Measurements from ENCODE around the gene OR2F1. TPM values are rescaled to one million over a fixed set of nuclear protein-coding genes. Genes with fewer than 3 reads are reported as not detected.
"Not testable (repeated sequence)": the region's sequence is repeated elsewhere in the genome, so short reads cannot be mapped to it uniquely, and the experiment has no call there.

OR2F1 gene
- polyA plus RNA-seq, 6 donors from 2014 or later = not detected

DNA sequence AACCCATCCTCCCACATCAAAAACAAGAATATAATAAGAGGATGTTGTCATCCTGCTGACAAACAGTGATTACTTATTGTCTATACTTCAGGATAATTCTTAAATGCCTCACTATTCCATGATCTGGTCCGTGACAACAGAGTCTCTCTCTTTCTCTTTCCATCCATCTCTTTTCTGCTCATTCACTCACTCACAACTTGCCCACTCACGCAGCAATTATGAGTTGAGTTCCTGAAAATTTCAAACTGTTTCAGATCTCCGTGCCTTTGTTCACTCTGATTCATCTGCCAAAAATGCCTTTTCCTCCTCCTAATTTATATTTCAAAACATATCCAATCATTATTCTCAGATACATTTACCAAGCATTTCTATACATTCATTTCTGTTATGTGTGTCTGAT, 46.9 kb downstream of the OR2F1 start:
- Mint-ChIP-seq H3K27me3 (peaks cover 6 to 8% (median 8%) of the 10 kb centered on the region in 3 donors), H3K4me3 (no peak overlapping the region), H3K36me3 (no peaks in the 10 kb centered on the region), H3K9me3 (peaks cover 0 to 2% (median 0%) of the 10 kb centered on the region in 7 donors), H3K27ac (no peak overlapping the region), H3K4me1 (no peaks in the 10 kb centered on the region)
- no peak for DNase-seq
- no peak for ATAC-seq (ENCODE audit: low read depth in 2 of 2)

- Mint-ChIP-seq H3K27ac (no peak overlapping the region), H3K4me1 (no peaks in the 10 kb centered on the region), H3K27me3 (peaks cover 5 to 14% (median 8%) of the 10 kb centered on the region in 3 donors), H3K9me3 (peaks cover 3 to 20% (median 14%) of the 10 kb centered on the region in 7 donors), H3K4me3 (no peak overlapping the region), H3K36me3 (peaks cover 0 to 20% of the 10 kb centered on the region in 2 donors)
- ATAC-seq (ENCODE audit: low read depth in 2 of 2) (no peak), DNase-seq (no peak)
Measured at GRCh38 chr7:144004703-144005102, 50.1 kb downstream of the OR2F1 start.

GRCh38 chr7:144006029-144006691, 51.5 kb downstream of the OR2F1 start:
- Mint-ChIP-seq H3K4me3 (no peak overlapping the region), H3K4me1 (no peaks in the 10 kb centered on the region), H3K9me3 (peaks cover 6 to 33% (median 19%) of the 10 kb centered on the region in 7 donors), H3K36me3 (peaks cover 0 to 26% of the 10 kb centered on the region in 2 donors), H3K27me3 (peaks cover 5 to 15% (median 8%) of the 10 kb centered on the region in 3 donors), H3K27ac (no peak overlapping the region)
- DNase-seq (no peak), ATAC-seq (ENCODE audit: low read depth in 2 of 2) (no peak)

DNA sequence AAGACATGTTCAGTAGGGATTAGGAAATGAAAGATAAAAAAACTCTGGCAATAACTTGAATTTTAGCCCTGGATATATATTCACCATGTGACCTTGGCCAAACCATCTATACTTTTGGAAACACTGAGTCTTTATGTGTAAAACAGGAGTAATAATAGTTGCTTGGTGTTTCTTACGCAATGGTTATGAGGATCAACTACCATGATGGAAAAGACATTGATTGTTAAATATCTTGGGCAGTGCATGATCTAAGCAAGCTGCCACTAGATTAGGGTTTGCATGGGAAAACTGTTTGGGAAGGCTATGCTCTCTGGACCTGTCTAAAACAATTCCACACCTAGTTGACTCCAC, 52.0 kb downstream of the OR2F1 start:
- H3K27me3 Mint-ChIP-seq = peaks cover 5 to 18% (median 13%) of the 10 kb centered on the region in 3 donors
- peaks cover 6 to 33% (median 21%) of the 10 kb centered on the region in 7 donors for H3K9me3 Mint-ChIP-seq
- no peaks in the 10 kb centered on the region for H3K4me1 Mint-ChIP-seq
- H3K27ac Mint-ChIP-seq = no peak overlapping the region
- H3K36me3 Mint-ChIP-seq = peaks cover 0 to 26% of the 10 kb centered on the region in 2 donors
- DNase-seq (no peak), ATAC-seq (ENCODE audit: low read depth in 2 of 2) (no peak)
- no peak overlapping the region for H3K4me3 Mint-ChIP-seq

DNA sequence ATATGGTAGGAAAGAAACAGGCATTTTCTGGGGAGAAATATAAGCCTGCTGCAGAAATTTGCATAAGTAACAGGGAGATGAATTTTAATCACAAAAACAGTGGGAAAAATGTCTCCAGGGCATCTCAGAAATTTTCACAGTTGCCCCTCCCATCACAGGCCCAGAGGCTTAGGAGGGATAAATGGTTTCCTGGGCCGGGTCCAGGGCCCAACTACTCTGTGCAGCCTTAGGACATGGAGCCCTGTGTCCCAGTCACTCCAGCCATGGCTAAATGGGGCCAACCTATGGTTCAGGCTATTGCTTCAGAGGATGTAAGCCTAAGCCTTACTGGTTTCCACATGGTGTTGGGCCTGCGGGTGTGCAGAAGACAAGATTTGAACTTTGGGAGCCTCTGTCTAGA, 54.7 kb downstream of the OR2F1 start:
- H3K27ac Mint-ChIP-seq = no peak overlapping the region
- peaks cover 0 to 26% of the 10 kb centered on the region in 2 donors for H3K36me3 Mint-ChIP-seq
- peaks cover 6 to 33% (median 23%) of the 10 kb centered on the region in 7 donors for H3K9me3 Mint-ChIP-seq
- H3K4me3 Mint-ChIP-seq = no peak overlapping the region
- H3K27me3 Mint-ChIP-seq = peaks cover 5 to 17% (median 14%) of the 10 kb centered on the region in 3 donors
- ATAC-seq (ENCODE audit: low read depth in 2 of 2) = no peak
- H3K4me1 Mint-ChIP-seq = no peaks in the 10 kb centered on the region
- DNase-seq = no peak

DNA sequence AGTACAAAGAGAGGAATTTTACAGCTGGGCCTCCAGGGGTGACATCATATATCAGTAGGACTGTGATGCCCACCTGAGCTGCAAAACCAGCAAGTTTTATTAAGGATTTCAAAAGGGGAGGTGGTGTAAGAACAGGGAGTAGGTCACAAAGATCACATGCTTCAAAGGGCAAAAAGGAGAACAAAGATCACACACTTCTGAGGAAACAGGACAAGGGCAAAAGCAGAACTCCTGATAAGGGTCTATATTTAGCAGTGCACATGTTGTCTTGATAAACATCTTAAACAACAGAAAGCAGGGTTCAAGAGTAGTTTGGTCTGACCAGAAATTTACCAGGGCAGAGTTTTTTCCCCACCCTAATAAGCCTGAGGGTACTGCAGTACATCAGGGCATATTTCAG, 55.4 kb downstream of the OR2F1 start:
- H3K4me1 Mint-ChIP-seq; ATAC-seq (ENCODE audit: low read depth in 2 of 2); H3K27ac Mint-ChIP-seq; DNase-seq; H3K4me3 Mint-ChIP-seq: not testable (repeated sequence)
- H3K36me3 Mint-ChIP-seq = peaks cover 0 to 26% of the 10 kb centered on the region in 2 donors
- peaks cover 5 to 15% (median 9%) of the 10 kb centered on the region in 3 donors for H3K27me3 Mint-ChIP-seq
- H3K9me3 Mint-ChIP-seq = peaks cover 6 to 33% (median 25%) of the 10 kb centered on the region in 7 donors

- not testable (repeated sequence) for DNase-seq; H3K27ac Mint-ChIP-seq; H3K4me3 Mint-ChIP-seq; H3K4me1 Mint-ChIP-seq; ATAC-seq (ENCODE audit: low read depth in 2 of 2)
- Mint-ChIP-seq H3K9me3 (peaks cover 6 to 33% (median 25%) of the 10 kb centered on the region in 7 donors), H3K27me3 (peaks cover under 1 to 15% (median 9%) of the 10 kb centered on the region in 3 donors), H3K36me3 (peaks cover 0 to 26% of the 10 kb centered on the region in 2 donors)
Measured at GRCh38 chr7:144010821-144011220, 56.2 kb downstream of the OR2F1 start.

DNA sequence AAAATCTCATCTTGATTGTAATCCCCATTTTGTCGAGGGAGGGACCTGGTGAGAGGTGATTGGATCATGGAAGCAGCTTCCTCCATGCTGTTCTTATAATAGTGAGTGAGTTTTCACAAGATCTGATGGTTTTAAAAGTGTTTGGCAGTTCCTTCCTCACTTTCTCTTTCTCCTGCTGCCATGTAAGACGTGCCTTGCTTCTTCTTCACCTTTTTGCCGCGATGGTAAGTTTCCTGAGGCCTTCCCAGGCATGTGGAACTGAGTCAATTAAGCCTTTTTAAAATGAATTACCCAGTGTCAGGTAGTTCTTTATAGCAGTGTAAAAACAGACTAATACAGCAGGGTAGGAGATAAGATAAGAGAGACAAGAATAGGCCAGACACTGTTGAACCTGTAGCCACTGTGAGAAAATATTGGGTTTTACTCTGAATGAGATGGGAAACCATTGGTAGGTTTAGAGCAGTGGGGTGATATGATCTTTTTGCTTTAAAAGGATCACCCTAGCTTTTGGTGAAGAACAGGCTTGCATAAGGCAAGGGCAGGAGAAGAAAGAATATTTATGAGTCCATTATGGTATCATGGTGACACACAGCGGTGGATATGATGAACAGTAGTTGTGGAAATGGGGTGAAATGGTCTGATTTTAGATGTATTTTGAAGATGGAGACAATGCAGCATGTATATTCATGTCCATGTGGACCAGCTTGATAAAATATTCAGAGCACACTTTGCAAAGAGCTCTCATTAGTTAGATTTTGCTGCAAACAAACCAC, 57.0 kb downstream of the OR2F1 start:
- DNase-seq = no peak
- ATAC-seq (ENCODE audit: low read depth in 2 of 2) = no peak
- Mint-ChIP-seq H3K36me3 (peaks cover 0 to 26% of the 10 kb centered on the region in 2 donors), H3K27ac (no peak overlapping the region), H3K27me3 (peaks cover 0 to 15% (median 9%) of the 10 kb centered on the region in 3 donors), H3K4me1 (no peaks in the 10 kb centered on the region), H3K9me3 (peaks cover 6 to 33% (median 25%) of the 10 kb centered on the region in 7 donors), H3K4me3 (no peak overlapping the region)

Other genes with a start within 250 kb of the OR2F1 start
- gene CTAGE6, start 197.1 kb upstream of the OR2F1 start, polyA plus RNA-seq (ENCODE audit: low read depth in 6 of 6) = under 1 TPM in 1 of 6 donors, not detected in 5; 0.32 TPM
- gene TCAF1, start 52.7 kb upstream of the OR2F1 start, polyA plus RNA-seq (ENCODE audit: low read depth in 6 of 6) = 10 to 100 TPM in 1 of 6 donors, 1 to 10 TPM in 5; 6.3 to 16.9 (median 8.5) TPM
- not detected for gene OR2F2, start 19.6 kb upstream of the OR2F1 start, polyA plus RNA-seq (ENCODE audit: low read depth in 6 of 6)
- not detected for gene OR6B1, start 45.5 kb downstream of the OR2F1 start, polyA plus RNA-seq (ENCODE audit: low read depth in 6 of 6)
- not detected for gene OR2A5, start 94.1 kb downstream of the OR2F1 start, polyA plus RNA-seq (ENCODE audit: low read depth in 6 of 6)
- not detected for gene OR2A25, start 115.0 kb downstream of the OR2F1 start, polyA plus RNA-seq (ENCODE audit: low read depth in 6 of 6)
- not detected for gene OR2A12, start 131.4 kb downstream of the OR2F1 start, polyA plus RNA-seq (ENCODE audit: low read depth in 6 of 6)
- gene OR2A2, start 154.7 kb downstream of the OR2F1 start, polyA plus RNA-seq (ENCODE audit: low read depth in 6 of 6) = not detected
- not detected for gene OR2A14, start 168.3 kb downstream of the OR2F1 start, polyA plus RNA-seq (ENCODE audit: low read depth in 6 of 6)
- gene CTAGE4, start 228.6 kb downstream of the OR2F1 start, polyA plus RNA-seq (ENCODE audit: low read depth in 6 of 6) = under 1 TPM in 1 of 6 donors, not detected in 5; 0.13 TPM
- gene ARHGEF35, start 241.0 kb downstream of the OR2F1 start, polyA plus RNA-seq (ENCODE audit: low read depth in 6 of 6) = 1 to 10 TPM; 2.8 to 5.7 (median 4.3) TPM